ENCODE measurements around the gene OSBP2.

- TF ChIP-seq BHLHE40 (IDR thresholded peaks at IDR 0.05; ENCODE audit: borderline replicate concordance) (no peak), FOXM1 (IDR thresholded peaks at IDR 0.05; ENCODE audit: borderline replicate concordance) (no peak), LEF1 (IDR thresholded peaks at IDR 0.05; ENCODE audit: borderline replicate concordance) (no peak), NFRKB (IDR thresholded peaks at IDR 0.05) (no peak), SP1 (IDR thresholded peaks at IDR 0.05) (no peak), PKNOX1 (IDR thresholded peaks at IDR 0.05) (no peak), ZNF384 (IDR thresholded peaks at IDR 0.05) (no peak), FOXK2 (IDR thresholded peaks at IDR 0.05) (no peak)
Measured at GRCh38 chr22:30742291-30743256, 47.9 kb downstream of the OSBP2 start.
